Fibroblast of lung (primary cell): ENCODE results near the gene LAMA5. TPM values are rescaled to one million over a fixed set of nuclear protein-coding genes. Genes with fewer than 3 reads are reported as not detected.

Experiments
- DNase-seq, 2 donors: peaks; one replicate each; pipeline versions ENCODE4 v3.0.0 to v3.0.0-alpha.2; 2010; ENCODE audit warnings: low read depth in 2 of 2
- H2AFZ ChIP-seq: 2 replicates; pipeline ENCODE4 v1.5.1; 2012; ENCODE audit warnings: low read length, control low read depth, inconsistent platforms
- H3K27ac ChIP-seq: 2 replicates; pipeline ENCODE4 v1.5.1; 2011; ENCODE audit warnings: low read length, control low read depth; ENCODE audit not compliant: insufficient read depth
- H3K27me3 ChIP-seq: 2 replicates; pipeline ENCODE4 v1.5.1; 2011; ENCODE audit warnings: mild to moderate bottlenecking, low read length; ENCODE audit not compliant: control insufficient read depth, insufficient read depth
- H3K36me3 ChIP-seq: 2 replicates; pipeline ENCODE4 v1.5.1; 2011; ENCODE audit warnings: low read length; ENCODE audit not compliant: control insufficient read depth, insufficient read depth
- H3K4me1 ChIP-seq: 2 replicates; pipeline ENCODE4 v1.5.1; 2011; ENCODE audit warnings: low read length; ENCODE audit not compliant: control insufficient read depth, insufficient read depth; ENCODE audit errors: extremely low read depth
- H3K4me2 ChIP-seq: 2 replicates; pipeline ENCODE4 v1.5.1; 2011; ENCODE audit warnings: low read length, control low read depth; ENCODE audit not compliant: insufficient read depth; ENCODE audit errors: extremely low read depth
- H3K4me3 ChIP-seq, 4 experiments: fragments of 200-600 bp in 1 of 4; sonication (generic) in 1 of 4; replicated peaks in 1 of 4; 2 replicates each; pipeline ENCODE4 v1.5.1; 2011 to 2016; ENCODE audit warnings: low read length in 4 of 4, low read depth in 3 of 4, mild to moderate bottlenecking in 3 of 4, control low read depth in 2 of 4, inconsistent platforms in 1 of 4, mixed read lengths in 1 of 4; ENCODE audit not compliant: insufficient read depth in 1 of 4; ENCODE audit errors: control extremely low read depth in 1 of 4
- H3K79me2 ChIP-seq: 2 replicates; pipeline ENCODE4 v1.5.1; 2012; ENCODE audit warnings: mild to moderate bottlenecking, low read length, inconsistent platforms; ENCODE audit not compliant: control insufficient read depth, insufficient read depth
- H3K9ac ChIP-seq: 2 replicates; pipeline ENCODE4 v1.5.1; 2011; ENCODE audit warnings: mild to moderate bottlenecking, low read length, control low read depth; ENCODE audit not compliant: insufficient read depth
- H3K9me3 ChIP-seq: 2 replicates; pipeline ENCODE4 v1.5.1; 2012; ENCODE audit warnings: low read depth, low read length; ENCODE audit not compliant: control insufficient read depth, insufficient read depth
- H4K20me1 ChIP-seq: 2 replicates; pipeline ENCODE4 v1.5.1; 2011; ENCODE audit warnings: low read length; ENCODE audit not compliant: control insufficient read depth, insufficient read depth; ENCODE audit errors: extremely low read depth
- CTCF ChIP-seq, 2 donors: IDR thresholded peaks in 1 of 2; conservative IDR thresholded peaks in 1 of 2; 1 replicate in 1 of 2; 2 replicates in 1 of 2; pipeline ENCODE4 v1.5.1; 2011 to 2012; ENCODE audit warnings: low read length in 2 of 2, control low read depth in 1 of 2, inconsistent platforms in 1 of 2, low read depth in 1 of 2, mild to moderate bottlenecking in 1 of 2
- EZH2 ChIP-seq: IDR thresholded peaks from 2 replicates; pipeline ENCODE4 v1.5.1; 2012; ENCODE audit warnings: low read length, control low read depth, mild to moderate bottlenecking; ENCODE audit errors: missing control alignments
- polyA plus RNA-seq, 2 donors: library from polyadenylated mRNA; depleted of rRNA in 1 of 2; stranded (reverse) in 1 of 2; unstranded in 1 of 2; fragments of >200 nt; gene quantifications; 2 replicates each; pipeline ENCODE4 v1.2.1, GENCODE V29; 2011 to 2012; ENCODE audit warnings: missing spikeins in 1 of 2
- total RNA-seq: library from RNA; depleted of rRNA; stranded (reverse); fragments of >200 nt; gene quantifications from 2 replicates; pipeline ENCODE4 v1.2.1, GENCODE V29; 2014

LAMA5 gene
- total and polyA plus RNA-seq, 2 donors (not counting 1 experiment from before 2014, with no cell fraction given), result 1.5 to 81.6 TPM

- no peak for DNase-seq
- Histone ChIP-seq H3K9ac (no peak overlapping the region), H3K79me2 (no peaks in the 10 kb centered on the region), H3K4me3 (no peak overlapping the region), H3K4me1 (no peaks in the 10 kb centered on the region), H2AFZ (no peak overlapping the region), H4K20me1 (no peaks in the 10 kb centered on the region), H3K9me3 (no peaks in the 10 kb centered on the region), H3K4me2 (no peak overlapping the region), H3K27ac (no peak overlapping the region), H3K27me3 (no peaks in the 10 kb centered on the region), H3K36me3 (peaks cover 40% of the 10 kb centered on the region)
- TF ChIP-seq EZH2, result no peak
- TF ChIP-seq CTCF (conservative IDR thresholded peaks at IDR 0.05 in 1 of 2, IDR thresholded peaks at IDR 0.05 in 1 of 2; ENCODE audit: low read depth in 1 of 2, low read length in 2 of 2), result no peak
These were observed 36.4 kb downstream of the LAMA5 start for GRCh38 chr20:62330576-62331317.

GRCh38 chr20:62329389-62330377 lies 37.4 kb downstream of the LAMA5 start:
- H3K79me2 ChIP-seq, result no peaks in the 10 kb centered on the region
- no peaks in the 10 kb centered on the region for H3K27me3 ChIP-seq
- H3K9ac ChIP-seq, result no peak overlapping the region
- no peak overlapping the region for H3K27ac ChIP-seq
- H3K4me1 ChIP-seq, result no peaks in the 10 kb centered on the region
- no peak for TF ChIP-seq CTCF (conservative IDR thresholded peaks at IDR 0.05 in 1 of 2, IDR thresholded peaks at IDR 0.05 in 1 of 2; ENCODE audit: low read depth in 1 of 2, low read length in 2 of 2)
- no peak overlapping the region for H3K4me2 ChIP-seq
- H3K36me3 ChIP-seq, result peaks cover 41% of the 10 kb centered on the region
- H3K9me3 ChIP-seq, result no peaks in the 10 kb centered on the region
- no peak overlapping the region for H3K4me3 ChIP-seq
- DNase-seq, result no peak
- no peak overlapping the region for H2AFZ ChIP-seq
- H4K20me1 ChIP-seq, result no peaks in the 10 kb centered on the region

- peaks cover 38% of the 10 kb centered on the region for H3K36me3 ChIP-seq
- TF ChIP-seq CTCF (conservative IDR thresholded peaks at IDR 0.05 in 1 of 2, IDR thresholded peaks at IDR 0.05 in 1 of 2; ENCODE audit: low read depth in 1 of 2, low read length in 2 of 2) (no peak), EZH2 (no peak)
These were observed 38.3 kb downstream of the LAMA5 start for GRCh38 chr20:62328684-62329388.

More at GRCh38 chr20:62328684-62329388, 38.3 kb downstream of the LAMA5 start:
- Histone ChIP-seq H3K4me1 (no peaks in the 10 kb centered on the region), H3K4me3 (no peak overlapping the region), H2AFZ (no peak overlapping the region), H3K79me2 (no peaks in the 10 kb centered on the region), H3K9ac (no peak overlapping the region), H3K27me3 (no peaks in the 10 kb centered on the region), H3K27ac (no peak overlapping the region), H3K9me3 (no peaks in the 10 kb centered on the region), H4K20me1 (no peaks in the 10 kb centered on the region), H3K4me2 (no peak overlapping the region)
- no peak for DNase-seq
